Esophagus squamous epithelium (tissue), 4 donors: Measurements from ENCODE around the gene NSFL1C.

Experiments
- CTCF ChIP-seq, 6 experiments: fragments of 450-650 bp in 4 of 6; fragments of 200-600 bp in 2 of 6; sonication (generic) in 2 of 6; IDR thresholded peaks; one replicate each; pipeline ENCODE4 v1.5.1; 2016 to 2019; ENCODE audit warnings: antibody characterized with exemption in 6 of 6, mild to moderate bottlenecking in 4 of 6, moderate library complexity in 4 of 6
- POLR2A ChIP-seq, 4 donors: fragments of 450-650 bp; IDR thresholded peaks; one replicate each; pipeline ENCODE4 v1.6.1; 2017; ENCODE audit warnings: antibody characterized with exemption in 4 of 4, mild to moderate bottlenecking in 4 of 4, moderate library complexity in 3 of 4

GRCh38 chr20:1508574-1508973 lies 41.9 kb upstream of the NSFL1C start:
- TF ChIP-seq CTCF (IDR thresholded peaks at IDR 0.05), result no peak
- TF ChIP-seq POLR2A (IDR thresholded peaks at IDR 0.05), result no peak
